HG03108 (cell line): ENCODE data around the gene GNRHR.
"Not testable (repeated sequence)": the region's sequence is repeated elsewhere in the genome, so short reads cannot be mapped to it uniquely, and the experiment has no call there.

ENCODE experiments used
- ATAC-seq: cut with Tn5 transposase; IDR thresholded peaks from one replicate; pipeline ENCODE4 v1.9.1; 2021; ENCODE audit warnings: moderate library complexity; ENCODE audit not compliant: unreplicated experiment

GNRHR gene

DNA sequence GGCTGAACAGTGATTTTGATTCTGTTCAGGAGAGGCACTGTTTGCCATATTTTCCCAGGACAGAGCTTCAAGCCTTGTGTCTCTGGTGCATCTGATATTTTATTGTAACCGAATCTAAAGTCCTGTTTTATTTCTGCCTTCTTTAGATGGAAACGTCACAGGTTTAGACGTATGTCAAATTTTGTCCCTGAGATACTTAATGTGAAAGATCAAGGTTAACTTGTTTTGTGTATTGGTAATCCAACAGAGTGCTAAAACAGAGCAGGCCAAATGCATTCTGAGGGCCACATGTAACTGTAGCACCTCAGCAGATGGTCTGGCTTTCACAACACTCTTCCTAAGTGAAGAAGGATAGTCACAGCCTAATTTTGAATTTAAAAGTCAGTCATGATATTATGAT, at the start of gene GNRHR:
TSS of gene GNRHR (minus strand) at position 101 of the 400 bp plus-strand sequence. CDS start at position 48, 53 bp downstream.
- ATAC-seq, result no peak

GRCh38 chr4:67796810-67797209, 42.6 kb upstream of the GNRHR start:
- ATAC-seq, result no peak

GRCh38 chr4:67790721-67791120, 36.5 kb upstream of the GNRHR start:
- ATAC-seq, result no peak

GRCh38 chr4:67787311-67787710, 33.1 kb upstream of the GNRHR start:
- no peak for ATAC-seq

- no peak for ATAC-seq
Measured at GRCh38 chr4:67785528-67785927, 31.3 kb upstream of the GNRHR start.

DNA sequence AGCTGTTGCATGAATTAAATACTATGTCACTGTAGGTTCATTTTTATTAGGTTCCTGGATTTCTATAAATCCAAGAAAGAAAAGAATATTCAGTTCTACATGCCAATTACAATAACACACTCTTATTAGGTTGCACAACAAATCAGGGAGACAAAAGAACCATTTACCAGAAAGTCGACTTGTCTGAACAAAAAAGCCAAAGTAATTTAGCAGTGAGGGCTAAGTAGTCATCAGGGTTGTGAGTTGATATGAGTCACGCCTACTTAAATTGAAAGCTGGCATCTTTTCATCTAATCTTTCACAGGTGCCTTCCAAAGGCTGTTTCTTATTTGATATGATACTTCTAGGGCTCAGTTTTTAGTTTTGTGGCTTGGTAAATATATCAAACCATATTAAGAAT, 25.4 kb upstream of the GNRHR start:
- no peak for ATAC-seq

- no peak for ATAC-seq
Measured at GRCh38 chr4:67776746-67777145, 22.6 kb upstream of the GNRHR start.

DNA sequence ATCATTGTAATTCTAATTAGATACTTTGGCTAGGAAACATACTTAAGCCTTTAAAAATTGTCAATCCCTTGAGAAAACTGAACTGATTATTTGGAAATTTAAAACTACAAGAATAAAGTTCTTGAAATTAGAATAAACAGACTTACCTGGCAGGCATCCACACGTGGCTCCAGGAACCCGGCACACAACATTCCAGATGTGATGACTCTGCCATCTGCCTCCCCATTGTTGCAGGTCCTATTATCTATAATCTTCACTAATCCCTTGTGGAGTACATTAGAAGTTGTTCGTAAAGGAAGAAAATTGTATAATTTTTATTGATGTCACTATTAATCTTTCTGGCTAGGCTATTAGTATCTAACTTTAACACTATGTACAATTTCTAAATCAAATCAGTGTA, 16.2 kb upstream of the GNRHR start:
- ATAC-seq, result no peak

DNA sequence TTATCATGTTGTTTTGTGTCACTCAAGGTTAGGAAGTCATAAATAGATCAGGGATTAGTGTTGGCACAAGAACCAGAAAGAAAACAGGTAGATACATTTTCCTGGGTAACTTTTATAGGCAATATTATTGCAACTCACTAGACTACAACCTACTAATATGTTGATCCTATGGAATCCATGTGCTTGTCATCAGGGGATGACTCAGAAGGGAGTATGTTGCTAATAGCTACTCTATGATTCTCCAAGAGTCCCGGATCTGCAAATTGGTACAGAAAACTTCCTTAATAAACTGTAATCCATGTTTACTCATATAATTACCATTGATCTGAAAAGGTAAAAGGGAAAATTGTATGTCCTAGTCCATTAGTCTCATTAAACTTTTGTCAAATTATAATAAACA, 11.7 kb upstream of the GNRHR start:
- ATAC-seq, result no peak

GRCh38 chr4:67765401-67765800, 11.2 kb upstream of the GNRHR start:
- ATAC-seq, result no peak

DNA sequence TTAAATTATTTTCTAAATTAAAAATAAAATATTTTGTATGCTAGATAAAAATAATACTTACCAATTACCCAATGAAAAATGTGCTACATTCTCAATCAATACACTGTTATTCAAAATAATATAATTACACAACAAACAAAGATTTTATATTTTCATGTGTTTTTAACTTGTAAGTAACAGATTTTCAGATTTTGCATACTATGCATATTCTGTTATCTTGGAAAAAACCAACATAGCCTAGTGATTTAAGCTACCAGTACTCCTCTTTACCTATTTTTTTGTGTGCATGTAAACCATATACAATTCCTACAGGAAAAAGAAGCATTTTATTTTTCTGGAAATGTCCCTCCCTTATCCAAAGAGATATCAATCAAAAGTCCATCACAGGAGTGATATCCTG, 10.0 kb upstream of the GNRHR start:
- no peak for ATAC-seq

DNA sequence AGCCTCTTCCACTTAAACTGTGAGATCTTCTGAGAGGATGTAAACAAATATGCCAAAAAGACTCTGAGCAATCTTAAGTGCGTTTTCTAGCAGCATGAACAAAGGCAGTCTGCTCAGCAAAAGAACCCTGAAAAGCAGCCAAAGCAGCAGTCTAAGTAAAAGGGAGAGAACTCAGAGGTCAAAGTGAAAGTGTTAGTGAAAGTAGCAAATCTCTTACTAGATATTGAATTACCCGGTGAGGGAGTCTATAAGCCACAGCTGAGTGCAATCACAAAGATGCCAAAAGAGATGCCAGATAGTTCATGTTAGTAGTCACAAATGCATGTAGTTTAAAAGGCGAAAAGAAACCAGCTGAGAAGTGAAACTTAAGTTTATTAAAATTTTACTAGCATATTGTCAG, 7.9 kb upstream of the GNRHR start:
- ATAC-seq, result peak; percentile 97

DNA sequence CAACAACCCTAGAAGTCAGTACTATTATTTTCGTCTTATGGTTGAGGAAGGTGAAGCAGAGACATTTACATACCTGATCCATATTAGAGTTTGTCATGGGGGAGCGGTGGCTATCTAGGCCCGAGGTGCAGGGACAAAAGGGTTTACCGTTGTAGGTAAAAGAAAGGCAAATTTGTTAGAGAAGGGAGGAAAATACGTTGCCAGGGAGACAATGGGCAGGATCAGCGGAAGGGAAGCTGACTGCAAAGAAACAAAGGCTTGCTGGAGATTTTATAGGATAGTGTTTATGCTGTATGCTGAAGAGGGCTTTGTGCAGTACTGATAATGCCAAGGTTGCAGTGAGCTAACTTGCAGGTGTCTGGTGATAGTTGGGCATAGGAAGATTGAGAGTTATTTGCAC, 2.8 kb upstream of the GNRHR start:
- ATAC-seq, result not testable (repeated sequence)

DNA sequence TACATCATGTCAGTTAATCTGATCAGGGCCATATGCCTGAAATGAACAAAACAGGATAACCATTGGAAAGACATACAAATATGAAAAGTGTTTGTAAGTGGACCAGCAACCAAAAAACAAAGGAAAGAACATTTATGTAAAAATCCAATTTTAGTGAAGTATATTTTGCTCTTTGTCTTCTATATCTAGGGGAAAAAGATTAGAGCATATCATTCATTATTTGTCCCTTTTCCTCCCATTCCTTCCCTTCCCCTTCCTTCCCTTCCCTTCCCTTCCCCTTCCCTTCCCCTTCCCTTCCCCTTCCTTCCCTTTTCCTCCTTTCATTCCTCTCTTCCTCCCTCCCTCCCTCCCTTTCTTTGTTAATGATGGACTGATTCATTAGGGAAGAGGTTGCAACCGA, 1.8 kb upstream of the GNRHR start:
- no peak for ATAC-seq

GRCh38 chr4:67751260-67751659, 2.9 kb downstream of the GNRHR start:
- ATAC-seq, result no peak

DNA sequence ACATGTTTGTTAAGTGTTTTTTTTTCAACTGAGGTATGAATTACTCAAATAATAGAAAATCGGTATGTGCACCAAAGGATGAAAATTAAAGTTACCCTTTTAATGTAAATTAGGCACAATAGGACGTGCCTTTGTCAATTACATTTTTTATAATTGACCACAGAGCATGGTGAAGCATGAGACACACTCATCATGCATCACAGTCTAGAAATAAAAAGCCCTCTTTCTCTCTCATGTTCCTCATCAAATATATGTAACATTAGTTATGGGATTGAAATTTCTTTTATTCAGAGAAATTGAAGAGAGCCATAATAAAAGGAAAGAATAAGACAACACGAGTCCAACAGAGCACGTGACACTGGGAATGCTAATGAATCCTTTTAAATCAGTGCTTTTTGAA, 3.5 kb downstream of the GNRHR start:
- ATAC-seq, result no peak

DNA sequence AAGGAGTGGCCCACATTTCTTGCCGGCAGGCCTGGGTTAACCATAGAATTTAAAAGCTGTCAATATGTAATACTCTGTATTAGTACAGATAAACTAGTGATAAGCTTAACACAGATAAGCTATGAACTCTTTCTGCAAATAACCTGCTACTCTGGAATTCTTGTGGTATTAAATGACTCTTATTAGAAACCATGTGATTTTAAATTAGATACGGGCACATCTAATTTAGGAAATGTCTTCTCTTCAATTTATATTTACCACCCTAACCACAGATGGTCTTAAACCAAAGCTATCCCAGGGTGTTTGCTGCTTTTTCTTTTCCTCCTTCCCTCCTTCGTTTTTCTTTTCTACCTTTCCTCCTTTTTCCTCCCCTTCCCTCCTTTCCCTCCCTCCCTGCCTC, 4.9 kb downstream of the GNRHR start:
- ATAC-seq, result no peak

DNA sequence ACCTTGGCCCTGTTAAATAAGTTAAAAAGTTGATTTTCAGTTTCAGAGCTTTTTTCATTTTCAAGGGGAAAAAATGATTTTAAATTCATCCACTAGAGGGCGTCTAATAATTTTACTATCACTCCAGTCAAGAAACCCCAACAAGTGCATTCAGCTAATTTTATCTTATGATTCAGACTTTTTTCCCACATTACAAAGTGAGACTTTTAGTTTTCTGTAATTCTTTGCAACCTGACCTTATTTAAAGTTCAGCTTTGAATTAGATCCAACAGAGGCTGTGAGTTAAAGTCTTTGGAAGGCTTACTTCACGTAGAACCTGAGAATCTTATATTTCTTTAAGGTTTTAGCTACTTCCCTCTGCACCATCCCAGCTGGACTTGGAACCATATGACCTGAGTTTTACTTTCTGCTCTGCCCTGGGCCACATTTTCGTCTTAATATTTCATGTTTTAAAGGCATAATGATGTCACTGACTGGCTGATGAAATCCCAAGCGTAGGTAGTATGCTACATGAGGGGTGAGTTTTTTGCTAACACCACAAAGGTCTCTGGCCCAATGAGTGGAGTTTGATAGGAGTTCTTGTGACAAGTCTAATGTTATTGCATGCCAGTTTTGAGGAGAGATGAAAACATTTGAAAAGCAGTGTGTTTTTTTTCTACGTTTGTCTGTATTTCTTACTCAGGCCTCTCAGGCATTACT, 7.2 kb downstream of the GNRHR start:
- peak; percentile 53 for ATAC-seq

GRCh38 chr4:67744561-67745283, 9.5 kb downstream of the GNRHR start:
- no peak for ATAC-seq

DNA sequence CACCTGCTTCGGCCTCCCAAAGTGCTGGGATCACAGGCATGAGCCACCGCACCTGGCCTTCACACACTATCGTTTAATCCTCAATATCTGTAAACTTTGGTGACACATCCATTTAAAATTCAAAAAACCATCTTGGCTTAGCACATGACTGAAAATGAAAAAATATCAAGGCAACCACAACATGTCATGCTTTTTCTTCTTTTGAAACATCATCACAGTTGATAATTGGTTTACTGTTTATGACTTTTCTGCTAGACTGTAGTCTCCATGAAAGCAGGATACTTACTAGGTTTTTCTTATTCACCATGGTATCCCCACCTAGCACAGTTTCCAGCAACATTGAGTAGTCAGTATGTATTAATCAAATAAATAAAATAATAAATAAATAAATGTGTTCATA, 11.0 kb downstream of the GNRHR start:
- no peak for ATAC-seq

DNA sequence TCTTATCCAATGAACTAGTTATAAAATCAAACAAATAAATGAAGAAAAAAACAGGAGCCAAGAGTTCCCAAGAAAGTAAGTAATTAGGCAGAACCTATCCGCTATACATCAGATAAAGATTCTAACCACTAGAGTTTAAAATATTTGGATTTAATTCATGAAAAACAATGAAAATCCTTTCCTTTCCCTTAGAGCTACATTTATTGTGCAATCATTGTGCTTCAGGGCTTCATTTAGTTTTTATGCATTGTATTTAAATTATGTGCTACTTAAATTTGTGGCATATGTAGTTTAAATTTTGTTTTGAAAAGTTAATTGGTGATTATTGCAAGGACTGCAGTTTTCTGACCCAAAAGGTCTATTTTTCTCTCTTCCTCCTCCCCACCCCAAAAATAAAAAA, 17.9 kb downstream of the GNRHR start:
- no peak for ATAC-seq

GRCh38 chr4:67735325-67735724, 18.9 kb downstream of the GNRHR start:
- ATAC-seq, result no peak

DNA sequence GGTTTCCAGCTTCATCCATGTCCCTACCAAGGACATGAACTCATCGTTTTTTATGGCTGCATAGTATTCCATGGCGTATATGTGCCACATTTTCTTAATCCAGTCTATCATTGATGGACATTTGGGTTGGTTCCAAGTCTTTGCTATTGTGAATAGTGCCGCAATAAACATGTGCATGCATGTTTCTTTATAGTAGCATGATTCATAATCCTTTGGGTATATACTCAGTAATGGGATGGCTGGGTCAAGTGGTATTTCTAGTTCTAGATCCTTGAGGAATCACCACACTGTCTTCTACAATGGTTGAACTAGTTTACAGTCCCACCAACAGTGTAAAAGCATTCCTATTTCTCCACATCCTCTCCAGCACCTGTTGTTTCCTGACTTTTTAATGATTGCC, 23.7 kb downstream of the GNRHR start:
- ATAC-seq, result not testable (repeated sequence)
